H9 (cell line): Measurements from ENCODE around the gene HIPK1. TPM values are rescaled to one million over a fixed set of nuclear protein-coding genes. Genes with fewer than 3 reads are reported as not detected.

Experiments used
- DNase-seq: peaks from one replicate; pipeline ENCODE4 v3.0.0-alpha.2; 2017
- H2AFZ ChIP-seq: one replicate; pipeline ENCODE4 v1.6.1; 2013; ENCODE audit warnings: mild to moderate bottlenecking, low read length, control low read depth, moderate library complexity
- H2AK5ac ChIP-seq: 2 replicates; pipeline ENCODE4 v1.6.1; 2013; ENCODE audit warnings: low read length, control low read depth, mixed read lengths; ENCODE audit not compliant: insufficient read length
- H2BK120ac ChIP-seq: one replicate; pipeline ENCODE4 v1.6.1; 2013; ENCODE audit warnings: low read depth, mild to moderate bottlenecking, low read length, control low read depth, inconsistent platforms; ENCODE audit not compliant: poor library complexity, severe bottlenecking
- H2BK12ac ChIP-seq: 2 replicates; pipeline ENCODE4 v1.6.1; 2013; ENCODE audit warnings: low read length, control low read depth, mixed read lengths, low read depth; ENCODE audit not compliant: insufficient read length
- H2BK15ac ChIP-seq: 2 replicates; pipeline ENCODE4 v1.6.1; 2013; ENCODE audit warnings: low read depth, low read length, control low read depth
- H2BK20ac ChIP-seq: one replicate; pipeline ENCODE4 v1.6.1; 2013; ENCODE audit warnings: low read depth, mild to moderate bottlenecking, low read length, control low read depth, inconsistent platforms; ENCODE audit not compliant: poor library complexity, severe bottlenecking
- H2BK5ac ChIP-seq: 2 replicates; pipeline ENCODE4 v1.6.1; 2013; ENCODE audit warnings: low read length, control low read depth, mixed read lengths; ENCODE audit not compliant: insufficient read length
- H3K14ac ChIP-seq: 2 replicates; pipeline ENCODE4 v1.6.1; 2013; ENCODE audit warnings: low read length, control low read depth; ENCODE audit not compliant: insufficient read depth
- H3K18ac ChIP-seq: 2 replicates; pipeline ENCODE4 v1.6.1; 2013; ENCODE audit warnings: low read depth, mild to moderate bottlenecking, mixed read lengths, low read length, control low read depth; ENCODE audit not compliant: insufficient read length
- H3K23ac ChIP-seq: 2 replicates; pipeline ENCODE4 v1.6.1; 2013; ENCODE audit warnings: low read length, control low read depth, mixed read lengths, low read depth; ENCODE audit not compliant: insufficient read length
- H3K23me2 ChIP-seq: 2 replicates; pipeline ENCODE4 v1.6.1; 2013; ENCODE audit warnings: low read depth, mild to moderate bottlenecking, mixed read lengths, low read length, control low read depth; ENCODE audit not compliant: insufficient read length, poor library complexity, severe bottlenecking
- H3K27ac ChIP-seq: 2 replicates; pipeline ENCODE4 v1.5.1; 2013; ENCODE audit warnings: low read length, control low read depth, mixed read lengths, low read depth; ENCODE audit not compliant: insufficient read length
- H3K27me3 ChIP-seq: 2 replicates; pipeline ENCODE4 v1.6.1; 2013; ENCODE audit warnings: low read length, control low read depth, inconsistent platforms; ENCODE audit not compliant: insufficient read depth
- H3K4ac ChIP-seq: 2 replicates; pipeline ENCODE4 v1.6.1; 2013; ENCODE audit warnings: low read depth, mild to moderate bottlenecking, control low read depth, inconsistent platforms, low read length, moderate library complexity
- H3K4me1 ChIP-seq: 2 replicates; pipeline ENCODE4 v1.6.1; 2013; ENCODE audit warnings: low read length, control low read depth, inconsistent platforms; ENCODE audit not compliant: insufficient read depth
- H3K4me2 ChIP-seq: 2 replicates; pipeline ENCODE4 v1.6.1; 2013; ENCODE audit warnings: low read length, control low read depth, mixed read lengths; ENCODE audit not compliant: insufficient read length, insufficient read depth
- H3K56ac ChIP-seq: 2 replicates; pipeline ENCODE4 v1.6.1; 2013; ENCODE audit warnings: low read depth, mild to moderate bottlenecking, mixed read lengths, low read length, control low read depth; ENCODE audit not compliant: insufficient read length
- H3K79me1 ChIP-seq: 2 replicates; pipeline ENCODE4 v1.6.1; 2013; ENCODE audit warnings: low read depth, mild to moderate bottlenecking, moderate library complexity, low read length, control low read depth, inconsistent platforms; ENCODE audit not compliant: insufficient read depth, poor library complexity, severe bottlenecking
- H3K79me2 ChIP-seq: 2 replicates; pipeline ENCODE4 v1.6.1; 2013; ENCODE audit warnings: low read length, control low read depth, inconsistent platforms; ENCODE audit not compliant: insufficient read depth
- H3K9ac ChIP-seq: 2 replicates; pipeline ENCODE4 v1.6.1; 2013; ENCODE audit warnings: low read length, control low read depth, mixed read lengths; ENCODE audit not compliant: insufficient read length; ENCODE audit errors: extremely low read depth
- H3K9me3 ChIP-seq: one replicate; pipeline ENCODE4 v1.6.1; 2013; ENCODE audit warnings: low read depth, low read length, inconsistent platforms; ENCODE audit not compliant: control insufficient read depth
- H3T11ph ChIP-seq: one replicate; pipeline ENCODE4 v1.6.1; 2013; ENCODE audit warnings: mild to moderate bottlenecking, low read length, control low read depth, inconsistent platforms
- H4K20me1 ChIP-seq: one replicate; pipeline ENCODE4 v1.6.1; 2013; ENCODE audit not compliant: control insufficient read depth, insufficient read length, insufficient read depth
- H4K5ac ChIP-seq: 2 replicates; pipeline ENCODE4 v1.6.1; 2013; ENCODE audit warnings: low read depth, mild to moderate bottlenecking, mixed read lengths, low read length, control low read depth; ENCODE audit not compliant: insufficient read length
- H4K8ac ChIP-seq: replicated peaks from 2 replicates; pipeline ENCODE4 v1.6.1; 2013; ENCODE audit warnings: low read length, control low read depth, mixed read lengths, low read depth; ENCODE audit not compliant: insufficient read length
- H4K91ac ChIP-seq: 2 replicates; pipeline ENCODE4 v1.6.1; 2013; ENCODE audit warnings: low read depth, mild to moderate bottlenecking, moderate library complexity, mixed read lengths, low read length, control low read depth; ENCODE audit not compliant: insufficient read length
- H3K27ac Mint-ChIP-seq, 3 experiments: 2 replicates in 2 of 3; 3 replicates in 1 of 3; pipeline ENCODE4 v1.8.0; 2020 to 2021; ENCODE audit warnings: mixed read lengths in 3 of 3, mild to moderate bottlenecking in 1 of 3, moderate library complexity in 1 of 3
- H3K27me3 Mint-ChIP-seq: 2 replicates; pipeline ENCODE4 v1.8.0; 2021; ENCODE audit warnings: low read depth, mild to moderate bottlenecking, moderate library complexity, mixed read lengths
- H3K36me3 Mint-ChIP-seq, 3 experiments: 2 replicates in 2 of 3; 3 replicates in 1 of 3; pipeline ENCODE4 v1.8.0; 2020 to 2021; ENCODE audit warnings: low read depth in 3 of 3, mixed read lengths in 3 of 3; ENCODE audit not compliant: insufficient read depth in 1 of 3
- H3K4me1 Mint-ChIP-seq, 2 experiments: 2 replicates each; pipeline ENCODE4 v1.8.0; 2020; ENCODE audit warnings: mixed read lengths in 2 of 2
- H3K4me3 Mint-ChIP-seq, 2 experiments: 2 replicates in 1 of 2; 3 replicates in 1 of 2; pipeline ENCODE4 v1.8.0; 2020 to 2021; ENCODE audit warnings: mild to moderate bottlenecking in 2 of 2, mixed read lengths in 2 of 2, moderate library complexity in 1 of 2
- H3K9me3 Mint-ChIP-seq, 2 experiments: 2 replicates in 1 of 2; 3 replicates in 1 of 2; pipeline ENCODE4 v1.8.0; 2020; ENCODE audit warnings: mild to moderate bottlenecking in 2 of 2, mixed read lengths in 2 of 2, moderate library complexity in 1 of 2
- CTCF ChIP-seq: fragments of 200-600 bp; sonication (generic); conservative IDR thresholded peaks from 3 replicates; pipeline ENCODE4 v1.8.0; 2021; ENCODE audit warnings: antibody characterized with exemption, mild to moderate bottlenecking
- WGBS: extraction: QIAGEN DNeasy Blood & Tissue Kit; methylation state at CpG from one replicate; pipeline ENCODE4 v1.1.7; 2013; ENCODE audit warnings: missing lambda C conversion rate, low lambda C conversion rate, mixed read lengths; ENCODE audit not compliant: insufficient read length; ENCODE audit errors: extremely low coverage; 5-methylcytosine and 5-hydroxymethylcytosine counted together
- total RNA-seq: library from RNA; stranded (reverse); gene quantifications from 2 replicates; pipeline ENCODE4 v1.2.1, GENCODE V29; 2021

Gene HIPK1
- total RNA-seq, 1 experiment from 2014 or later = 65.7 TPM

DNA sequence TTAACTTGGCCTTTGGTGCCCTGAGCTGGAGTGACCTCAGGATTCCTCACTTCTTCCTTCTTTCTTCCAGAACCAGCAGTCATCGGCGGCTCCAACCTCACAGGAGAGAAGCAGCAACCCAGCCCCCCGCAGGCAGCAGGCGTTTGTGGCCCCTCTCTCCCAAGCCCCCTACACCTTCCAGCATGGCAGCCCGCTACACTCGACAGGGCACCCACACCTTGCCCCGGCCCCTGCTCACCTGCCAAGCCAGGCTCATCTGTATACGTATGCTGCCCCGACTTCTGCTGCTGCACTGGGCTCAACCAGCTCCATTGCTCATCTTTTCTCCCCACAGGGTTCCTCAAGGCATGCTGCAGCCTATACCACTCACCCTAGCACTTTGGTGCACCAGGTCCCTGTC lies 43.8 kb downstream of the HIPK1 start:
- no peaks in the 10 kb centered on the region for H4K20me1 ChIP-seq
- no peak overlapping the region for H3K4me2 ChIP-seq
- no peaks in the 10 kb centered on the region for H3K79me1 ChIP-seq
- H2BK20ac ChIP-seq = no peak overlapping the region
- no peak overlapping the region for H2BK12ac ChIP-seq
- no peak for DNase-seq
- H2BK15ac ChIP-seq = no peak overlapping the region
- H3K9ac ChIP-seq = no peak overlapping the region
- peaks cover 7% of the 10 kb centered on the region for H3K4me1 ChIP-seq
- H3K14ac ChIP-seq = no peak overlapping the region
- peaks cover 35 to 64% (median 63%) of the 10 kb centered on the region in 3 experiments for H3K36me3 Mint-ChIP-seq
- H3K27me3 Mint-ChIP-seq = no peaks in the 10 kb centered on the region
- H2AK5ac ChIP-seq = no peak overlapping the region
- H2BK120ac ChIP-seq = no peak overlapping the region
- H3K9me3 ChIP-seq = no peaks in the 10 kb centered on the region
- H3K9me3 Mint-ChIP-seq = no peaks in the 10 kb centered on the region
- no peaks in the 10 kb centered on the region for H3K27me3 ChIP-seq
- no peak overlapping the region for H2AFZ ChIP-seq
- H3K4me3 Mint-ChIP-seq = no peak overlapping the region
- H4K8ac ChIP-seq = no peak overlapping the region
- H3K79me2 ChIP-seq = no peaks in the 10 kb centered on the region
- H2BK5ac ChIP-seq = no peak overlapping the region
- H3K23me2 ChIP-seq = no peaks in the 10 kb centered on the region
- H3T11ph ChIP-seq = no peak overlapping the region
- H3K23ac ChIP-seq = no peak overlapping the region
- no peak overlapping the region for H4K91ac ChIP-seq
- peaks cover 33% of the 10 kb centered on the region in 2 experiments for H3K4me1 Mint-ChIP-seq
- H3K18ac ChIP-seq = no peak overlapping the region
- H3K4ac ChIP-seq = no peak overlapping the region
- no peak overlapping the region for H3K56ac ChIP-seq
- H3K27ac ChIP-seq = no peak overlapping the region
- H3K27ac Mint-ChIP-seq = peak overlapping the region in 1 of 3 experiments; percentile 54; a peak in 1 of 7 replicates
- WGBS = no CpG with 5 or more reads among the region's 9 CpGs
- H4K5ac ChIP-seq = no peak overlapping the region
- no peak for TF ChIP-seq CTCF
